Measurements from ENCODE around the gene EMP2. TPM values are rescaled to one million over a fixed set of nuclear protein-coding genes. Genes with fewer than 3 reads are reported as not detected.
A peak's percentile ranks its signal among the peaks of the same experiment; 100 is the strongest.

Gene EMP2
- total and polyA plus RNA-seq, 4 donors = 74.3 to 286 (median 117) TPM

GRCh38 chr16:10530685-10531084 lies 49.7 kb downstream of the EMP2 start:
- H3K36me3 ChIP-seq (ENCODE audit: control insufficient read depth in 4 of 4, insufficient read depth in 4 of 4, low read length in 4 of 4) = peaks cover 9 to 25% (median 10%) of the 10 kb centered on the region in 4 donors
- TF ChIP-seq, protein P1, sequence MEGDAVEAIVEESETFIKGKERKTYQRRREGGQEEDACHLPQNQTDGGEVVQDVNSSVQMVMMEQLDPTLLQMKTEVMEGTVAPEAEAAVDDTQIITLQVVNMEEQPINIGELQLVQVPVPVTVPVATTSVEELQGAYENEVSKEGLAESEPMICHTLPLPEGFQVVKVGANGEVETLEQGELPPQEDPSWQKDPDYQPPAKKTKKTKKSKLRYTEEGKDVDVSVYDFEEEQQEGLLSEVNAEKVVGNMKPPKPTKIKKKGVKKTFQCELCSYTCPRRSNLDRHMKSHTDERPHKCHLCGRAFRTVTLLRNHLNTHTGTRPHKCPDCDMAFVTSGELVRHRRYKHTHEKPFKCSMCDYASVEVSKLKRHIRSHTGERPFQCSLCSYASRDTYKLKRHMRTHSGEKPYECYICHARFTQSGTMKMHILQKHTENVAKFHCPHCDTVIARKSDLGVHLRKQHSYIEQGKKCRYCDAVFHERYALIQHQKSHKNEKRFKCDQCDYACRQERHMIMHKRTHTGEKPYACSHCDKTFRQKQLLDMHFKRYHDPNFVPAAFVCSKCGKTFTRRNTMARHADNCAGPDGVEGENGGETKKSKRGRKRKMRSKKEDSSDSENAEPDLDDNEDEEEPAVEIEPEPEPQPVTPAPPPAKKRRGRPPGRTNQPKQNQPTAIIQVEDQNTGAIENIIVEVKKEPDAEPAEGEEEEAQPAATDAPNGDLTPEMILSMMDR (IDR thresholded peaks at IDR 0.05; ENCODE audit: control extremely low read depth, extremely low read depth) = no peak

DNA sequence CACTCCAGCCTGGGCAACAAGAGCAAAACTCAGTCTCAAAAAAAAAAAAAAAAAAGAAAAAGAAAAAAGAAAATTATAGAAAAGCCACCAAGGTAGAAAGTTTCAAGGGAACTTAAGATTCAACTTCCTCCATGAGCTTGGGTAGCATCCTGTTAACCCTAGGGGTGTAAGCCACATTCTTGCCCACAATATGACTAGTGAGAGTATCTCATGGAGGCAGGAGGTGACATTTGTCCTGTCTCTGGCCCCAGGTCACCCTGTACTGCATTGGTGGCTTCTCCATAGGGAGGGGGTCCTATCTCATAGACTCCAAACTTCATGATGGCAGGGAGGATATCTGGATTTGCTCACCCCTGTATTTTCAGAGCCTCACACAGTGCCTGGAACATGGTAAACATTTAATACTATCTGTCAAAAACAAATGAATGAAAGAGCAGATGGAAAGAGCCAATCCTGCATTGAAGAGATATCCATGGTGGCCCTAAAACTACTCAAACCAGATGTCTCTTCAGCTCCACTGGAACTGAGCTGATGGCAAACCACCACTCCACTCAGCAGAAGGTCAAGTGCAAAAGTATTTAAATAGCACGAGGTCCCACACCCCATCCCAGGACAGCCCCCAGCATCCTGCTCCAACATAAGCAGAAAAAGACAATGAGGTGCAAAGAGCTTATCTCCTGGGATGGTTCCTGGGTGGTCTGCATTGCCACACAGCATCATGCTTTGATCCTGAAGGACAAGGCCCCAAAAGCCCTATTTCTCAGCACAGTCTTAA lies 50.3 kb downstream of the EMP2 start:
- H3K9ac ChIP-seq (ENCODE audit: insufficient read depth in 1 of 2, low read length in 2 of 2) = no peak overlapping the region
- H3K36me3 ChIP-seq (ENCODE audit: control insufficient read depth in 4 of 4, insufficient read depth in 4 of 4, low read length in 4 of 4) = peaks cover 9 to 24% (median 12%) of the 10 kb centered on the region in 4 donors
- 55 to 68% methylated on average over 1 of the region's 1 CpG for WGBS, 2 donors
- peak overlapping the region in 1 of 2 donors; percentile 24 for H3K27ac ChIP-seq (ENCODE audit: low read depth in 1 of 2, low read length in 1 of 2)
- no peak overlapping the region for H3K4me3 ChIP-seq
- H3K4me1 ChIP-seq (ENCODE audit: control insufficient read depth in 5 of 5, insufficient read depth in 5 of 5, low read length in 5 of 5) = no peaks in the 10 kb centered on the region
- no peaks in the 10 kb centered on the region for H3K9me3 ChIP-seq (ENCODE audit: control insufficient read depth in 4 of 4, insufficient read depth in 3 of 4, low read length in 3 of 4)
- H3K27me3 ChIP-seq (ENCODE audit: control insufficient read depth in 3 of 3, insufficient read depth in 3 of 3, low read length in 2 of 3) = no peaks in the 10 kb centered on the region
- DNase-seq (no peak), ATAC-seq (ENCODE audit: insufficient read depth, low FRiP score) (no peak)
- TF ChIP-seq, protein P1 (IDR thresholded peaks at IDR 0.05; ENCODE audit: control extremely low read depth, extremely low read depth) = no peak

More at GRCh38 chr16:10530685-10531084, 49.7 kb downstream of the EMP2 start:
- Histone ChIP-seq H3K9ac (ENCODE audit: insufficient read depth in 1 of 2, low read length in 2 of 2) (no peak overlapping the region), H3K4me3 (no peak overlapping the region), H3K27me3 (ENCODE audit: control insufficient read depth in 3 of 3, insufficient read depth in 3 of 3, low read length in 2 of 3) (no peaks in the 10 kb centered on the region), H3K27ac (ENCODE audit: low read depth in 1 of 2, low read length in 1 of 2) (no peak overlapping the region), H3K4me1 (ENCODE audit: control insufficient read depth in 5 of 5, insufficient read depth in 5 of 5, low read length in 5 of 5) (no peaks in the 10 kb centered on the region), H3K9me3 (ENCODE audit: control insufficient read depth in 4 of 4, insufficient read depth in 3 of 4, low read length in 3 of 4) (no peaks in the 10 kb centered on the region)
- WGBS, 2 donors = 86 to 90% methylated on average over 14 of the region's 14 CpGs
- ATAC-seq (ENCODE audit: insufficient read depth, low FRiP score) = no peak
- no peak for DNase-seq

- WGBS, 2 donors = 98% methylated on average over 8 of the region's 8 CpGs
- H3K36me3 ChIP-seq (ENCODE audit: control insufficient read depth in 4 of 4, insufficient read depth in 4 of 4, low read length in 4 of 4) = peaks cover 9 to 27% (median 13%) of the 10 kb centered on the region in 4 donors
- no peaks in the 10 kb centered on the region for H3K27me3 ChIP-seq (ENCODE audit: control insufficient read depth in 3 of 3, insufficient read depth in 3 of 3, low read length in 2 of 3)
- H3K4me1 ChIP-seq (ENCODE audit: control insufficient read depth in 5 of 5, insufficient read depth in 5 of 5, low read length in 5 of 5) = no peaks in the 10 kb centered on the region
- H3K27ac ChIP-seq (ENCODE audit: low read depth in 1 of 2, low read length in 1 of 2) = no peak overlapping the region
- H3K9me3 ChIP-seq (ENCODE audit: control insufficient read depth in 4 of 4, insufficient read depth in 3 of 4, low read length in 3 of 4) = no peaks in the 10 kb centered on the region
- H3K9ac ChIP-seq (ENCODE audit: insufficient read depth in 1 of 2, low read length in 2 of 2) = no peak overlapping the region
- ATAC-seq (ENCODE audit: insufficient read depth, low FRiP score) = no peak
- DNase-seq = no peak
- TF ChIP-seq, protein P1 (IDR thresholded peaks at IDR 0.05; ENCODE audit: control extremely low read depth, extremely low read depth) = no peak
- H3K4me3 ChIP-seq = no peak overlapping the region
These were observed 51.8 kb downstream of the EMP2 start for GRCh38 chr16:10528635-10529034.
